Activated CD4-positive, alpha-beta memory T cell treated with anti-CD3 and anti-CD28 coated beads, Interleukin-2, amount 10 ng/mL, durations not matched to agents 7 days and 5 days (primary cell): ENCODE data around the gene TMEM109. TPM values are rescaled to one million over a fixed set of nuclear protein-coding genes. Genes with fewer than 3 reads are reported as not detected.

Experiments
- CTCF ChIA-PET: fragments of 350-600 bp; sonication (Branson Sonifier 250); formaldehyde crosslinking; loops from one replicate; lab custom pipeline; 2021; ENCODE audit warnings: antibody characterized with exemption, inconsistent platforms; lab: Charles Lee
- POLR2A ChIA-PET: fragments of 350-600 bp; sonication (Branson Sonifier 250); formaldehyde crosslinking; loops from one replicate; lab custom pipeline; 2021; ENCODE audit warnings: antibody characterized with exemption; lab: Charles Lee
- DNase-seq: peaks from one replicate; pipeline ENCODE4 v3.0.0-alpha.2; 2020
- H3K27ac Mint-ChIP-seq: one replicate; pipeline ENCODE4 v1.8.0; 2021; ENCODE audit warnings: mild to moderate bottlenecking, mixed read lengths
- H3K27me3 Mint-ChIP-seq: one replicate; pipeline ENCODE4 v1.8.0; 2021; ENCODE audit warnings: mixed read lengths
- H3K36me3 Mint-ChIP-seq: one replicate; pipeline ENCODE4 v1.8.0; 2021; ENCODE audit warnings: low read depth, mixed read lengths
- H3K4me1 Mint-ChIP-seq: one replicate; pipeline ENCODE4 v1.8.0; 2021; ENCODE audit warnings: mixed read lengths
- H3K4me3 Mint-ChIP-seq: one replicate; pipeline ENCODE4 v1.8.0; 2021; ENCODE audit warnings: mild to moderate bottlenecking, mixed read lengths
- H3K9me3 Mint-ChIP-seq: one replicate; pipeline ENCODE4 v1.8.0; 2021; ENCODE audit warnings: mixed read lengths
- total RNA-seq, 2 experiments: library from RNA; stranded (reverse); gene quantifications; one replicate each; pipeline ENCODE4 v1.2.3, GENCODE V29; 2021

TMEM109 gene
- total RNA-seq, 2 experiments from 2014 or later: 101 to 110 TPM

- H3K4me1 Mint-ChIP-seq: peaks cover 43% of the 10 kb centered on the region
- ChIA-PET POLR2A (interaction anchor here (1.1 to 4.4 kb wide), 4 partner anchors 12 to 475 kb away, joined by 3 to 66 read pairs (median 4); partner anchors contain the start of genes PRPF19 and VPS37C), CTCF (interaction anchor here (0.5 to 2.2 kb wide), 4 partner anchors 13 to 271 kb away, joined by 3 to 9 read pairs (median 3); no protein-coding TSS in a partner anchor)
These were observed 2.8 kb downstream of the TMEM109 start for GRCh38 chr11:60916669-60917206.

GRCh38 chr11:60917267-60917666, 3.3 kb downstream of the TMEM109 start:
- H3K4me1 Mint-ChIP-seq: peaks cover 38% of the 10 kb centered on the region
- CTCF ChIA-PET: interaction anchor here (0.5 to 0.6 kb wide), 2 partner anchors 55 to 261 kb away, joined by 3 read pairs; no protein-coding TSS in a partner anchor
- no peak overlapping the region for H3K4me3 Mint-ChIP-seq
- H3K36me3 Mint-ChIP-seq: peaks cover 34% of the 10 kb centered on the region
- no peak for DNase-seq
- H3K9me3 Mint-ChIP-seq: no peaks in the 10 kb centered on the region
- H3K27me3 Mint-ChIP-seq: no peaks in the 10 kb centered on the region
- POLR2A ChIA-PET: interaction anchor here (1.3 kb wide), 1 partner anchor 125 kb away, joined by 5 read pairs; no protein-coding TSS in a partner anchor
- no peak overlapping the region for H3K27ac Mint-ChIP-seq

More at GRCh38 chr11:60916669-60917206, 2.8 kb downstream of the TMEM109 start:
- H3K27ac Mint-ChIP-seq: no peak overlapping the region
- no peaks in the 10 kb centered on the region for H3K9me3 Mint-ChIP-seq
- H3K4me3 Mint-ChIP-seq: no peak overlapping the region
- H3K36me3 Mint-ChIP-seq: peaks cover 32% of the 10 kb centered on the region
- no peaks in the 10 kb centered on the region for H3K27me3 Mint-ChIP-seq
- no peak for DNase-seq

- Mint-ChIP-seq H3K4me1 (peaks cover 29% of the 10 kb centered on the region), H3K27me3 (no peaks in the 10 kb centered on the region), H3K4me3 (no peak overlapping the region), H3K36me3 (peaks cover 46% of the 10 kb centered on the region), H3K9me3 (no peaks in the 10 kb centered on the region), H3K27ac (no peak overlapping the region)
- no peak for DNase-seq
- CTCF ChIA-PET: no interaction called here
- POLR2A ChIA-PET: interaction anchor here (0.5 to 1.3 kb wide), 2 partner anchors 124 to 130 kb away, joined by 3 to 5 read pairs; no protein-coding TSS in a partner anchor
These were observed 4.4 kb downstream of the TMEM109 start for GRCh38 chr11:60918251-60918938.

GRCh38 chr11:60918939-60919265, 4.9 kb downstream of the TMEM109 start:
- peaks cover 48% of the 10 kb centered on the region for H3K36me3 Mint-ChIP-seq
- CTCF ChIA-PET: interaction anchor here (0.7 kb wide), 1 partner anchor 11 kb away, joined by 3 read pairs; no protein-coding TSS in a partner anchor
- no peak overlapping the region for H3K27ac Mint-ChIP-seq
- no peak overlapping the region for H3K4me3 Mint-ChIP-seq
- no peaks in the 10 kb centered on the region for H3K9me3 Mint-ChIP-seq
- peaks cover under 1% of the 10 kb centered on the region for H3K27me3 Mint-ChIP-seq
- POLR2A ChIA-PET: interaction anchor here (1.1 kb wide), 1 partner anchor 10 kb away, joined by 3 read pairs; no protein-coding TSS in a partner anchor
- DNase-seq: no peak
- H3K4me1 Mint-ChIP-seq: peaks cover 27% of the 10 kb centered on the region

GRCh38 chr11:60919320-60919719, 5.4 kb downstream of the TMEM109 start:
- CTCF ChIA-PET: interaction anchor here (0.7 kb wide), 1 partner anchor 11 kb away, joined by 3 read pairs; no protein-coding TSS in a partner anchor
- no peak overlapping the region for H3K27ac Mint-ChIP-seq
- H3K4me3 Mint-ChIP-seq: no peak overlapping the region
- no peaks in the 10 kb centered on the region for H3K9me3 Mint-ChIP-seq
- peaks cover 30% of the 10 kb centered on the region for H3K4me1 Mint-ChIP-seq
- no peak for DNase-seq
- peaks cover 3% of the 10 kb centered on the region for H3K27me3 Mint-ChIP-seq
- peaks cover 46% of the 10 kb centered on the region for H3K36me3 Mint-ChIP-seq
- POLR2A ChIA-PET: interaction anchor here (1.1 kb wide), 1 partner anchor 9 kb away, joined by 3 read pairs; no protein-coding TSS in a partner anchor

GRCh38 chr11:60919956-60920355, 6.0 kb downstream of the TMEM109 start:
- CTCF ChIA-PET: no interaction called here
- Mint-ChIP-seq H3K27ac (no peak overlapping the region), H3K4me3 (no peak overlapping the region), H3K4me1 (peaks cover 30% of the 10 kb centered on the region), H3K27me3 (peaks cover 4% of the 10 kb centered on the region), H3K9me3 (no peaks in the 10 kb centered on the region), H3K36me3 (peaks cover 46% of the 10 kb centered on the region)
- POLR2A ChIA-PET: interaction anchor here (1.1 kb wide), 1 partner anchor 9 kb away, joined by 3 read pairs; no protein-coding TSS in a partner anchor
- DNase-seq: no peak

GRCh38 chr11:60921259-60921658, 7.3 kb downstream of the TMEM109 start:
- H3K36me3 Mint-ChIP-seq: peaks cover 42% of the 10 kb centered on the region
- POLR2A ChIA-PET: interaction anchor here (1.1 kb wide), 1 partner anchor 9 kb away, joined by 3 read pairs; no protein-coding TSS in a partner anchor
- CTCF ChIA-PET: interaction anchor here (1.5 kb wide), 1 partner anchor 266 kb away, joined by 3 read pairs; no protein-coding TSS in a partner anchor
- no peak overlapping the region for H3K27ac Mint-ChIP-seq
- no peak for DNase-seq
- H3K4me3 Mint-ChIP-seq: no peak overlapping the region
- H3K27me3 Mint-ChIP-seq: peaks cover 17% of the 10 kb centered on the region
- peaks cover 30% of the 10 kb centered on the region for H3K4me1 Mint-ChIP-seq
- no peaks in the 10 kb centered on the region for H3K9me3 Mint-ChIP-seq

- Mint-ChIP-seq H3K27me3 (peaks cover 23% of the 10 kb centered on the region), H3K36me3 (peaks cover 42% of the 10 kb centered on the region), H3K4me1 (peaks cover 25% of the 10 kb centered on the region), H3K9me3 (no peaks in the 10 kb centered on the region), H3K4me3 (no peak overlapping the region), H3K27ac (no peak overlapping the region)
- ChIA-PET CTCF (interaction anchor here (1.5 kb wide), 1 partner anchor 265 kb away, joined by 3 read pairs; no protein-coding TSS in a partner anchor), POLR2A (interaction anchor here (1.1 kb wide), 1 partner anchor 9 kb away, joined by 3 read pairs; no protein-coding TSS in a partner anchor)
- no peak for DNase-seq
These were observed 7.9 kb downstream of the TMEM109 start for GRCh38 chr11:60921777-60922335.

GRCh38 chr11:60922906-60923305, 8.9 kb downstream of the TMEM109 start:
- Mint-ChIP-seq H3K4me1 (peaks cover 20% of the 10 kb centered on the region), H3K36me3 (peaks cover 37% of the 10 kb centered on the region), H3K9me3 (no peaks in the 10 kb centered on the region), H3K27ac (no peak overlapping the region), H3K27me3 (peaks cover 28% of the 10 kb centered on the region), H3K4me3 (no peak overlapping the region)
- ChIA-PET CTCF (no interaction called here), POLR2A (interaction anchor here (0.7 kb wide), 1 partner anchor 9 kb away, joined by 3 read pairs; no protein-coding TSS in a partner anchor)
- DNase-seq: no peak

- H3K4me3 Mint-ChIP-seq: no peak overlapping the region
- H3K4me1 Mint-ChIP-seq: peaks cover 17% of the 10 kb centered on the region
- H3K27ac Mint-ChIP-seq: no peak overlapping the region
- peaks cover 37% of the 10 kb centered on the region for H3K36me3 Mint-ChIP-seq
- H3K9me3 Mint-ChIP-seq: no peaks in the 10 kb centered on the region
- DNase-seq: no peak
- ChIA-PET CTCF (no interaction called here), POLR2A (interaction anchor here (0.7 to 1.2 kb wide), 4 partner anchors 8 to 48 kb away, joined by 3 to 6 read pairs (median 4); partner anchors contain the start of gene CD6)
- H3K27me3 Mint-ChIP-seq: peaks cover 28% of the 10 kb centered on the region
These were observed 9.4 kb downstream of the TMEM109 start for GRCh38 chr11:60923326-60923725.

GRCh38 chr11:60923800-60924109, 9.8 kb downstream of the TMEM109 start:
- ChIA-PET POLR2A (interaction anchor here (0.7 to 1.2 kb wide), 4 partner anchors 8 to 48 kb away, joined by 3 to 6 read pairs (median 4); partner anchors contain the start of gene CD6), CTCF (no interaction called here)
- peaks cover 28% of the 10 kb centered on the region for H3K27me3 Mint-ChIP-seq
- no peaks in the 10 kb centered on the region for H3K9me3 Mint-ChIP-seq
- H3K36me3 Mint-ChIP-seq: peaks cover 37% of the 10 kb centered on the region
- no peak overlapping the region for H3K4me3 Mint-ChIP-seq
- H3K4me1 Mint-ChIP-seq: peaks cover 17% of the 10 kb centered on the region
- no peak overlapping the region for H3K27ac Mint-ChIP-seq
- DNase-seq: no peak

GRCh38 chr11:60924110-60924905, 10.3 kb downstream of the TMEM109 start, which contains the start of gene TMEM132A:
TMEM132A (plus strand) TSS chr11:60924460; CDS start chr11:60924634, 174 bp downstream.
- H3K27me3 Mint-ChIP-seq: peaks cover 30% of the 10 kb centered on the region
- no peak for DNase-seq
- POLR2A ChIA-PET: interaction anchor here (0.6 to 1.2 kb wide), 4 partner anchors 9 to 47 kb away, joined by 3 to 6 read pairs (median 4); partner anchors contain the start of genes CD6 and TMEM109
- no peak within 1 kb of the TSS for H3K27ac Mint-ChIP-seq
- peaks cover 16% of the 10 kb centered on the region for H3K4me1 Mint-ChIP-seq
- H3K4me3 Mint-ChIP-seq: peak within 1 kb of the TSS; percentile 24
- H3K9me3 Mint-ChIP-seq: no peaks in the 10 kb centered on the region
- H3K36me3 Mint-ChIP-seq: peaks cover 37% of the 10 kb centered on the region
- CTCF ChIA-PET: no interaction called here
